Measurements from ENCODE around the gene GBP2.

- TF ChIP-seq CTCF (IDR thresholded peaks at IDR 0.05): no peak
- no peak for TF ChIP-seq ZFX (IDR thresholded peaks at IDR 0.05; ENCODE audit: borderline replicate concordance)
Observed at GRCh38 chr1:89174491-89174890, 48.6 kb upstream of the GBP2 start.
